Measurements from ENCODE around the gene CXorf38. TPM values are rescaled to one million over a fixed set of nuclear protein-coding genes. Genes with fewer than 3 reads are reported as not detected.

CXorf38 gene
- total RNA-seq, 1 experiment from 2014 or later: 10.5 TPM

- Histone ChIP-seq H3K27ac (ENCODE audit: insufficient read length, low read depth, low read length) (no peak overlapping the region), H4K91ac (ENCODE audit: insufficient read length, low read depth, low read length) (no peak overlapping the region)
- TF ChIP-seq CTCF (conservative IDR thresholded peaks at IDR 0.05): no peak
Observed at GRCh38 chrX:40581336-40581920, 65.9 kb downstream of the CXorf38 start.

More at GRCh38 chrX:40581336-40581920, 65.9 kb downstream of the CXorf38 start:
- H4K5ac ChIP-seq (ENCODE audit: insufficient read length, low read depth, low read length): no peak overlapping the region
- H2BK15ac ChIP-seq (ENCODE audit: low read depth, low read length): no peak overlapping the region
- Mint-ChIP-seq H3K36me3 (ENCODE audit: insufficient read depth in 1 of 3, low read depth in 3 of 3) (peaks cover 0 to 4% (median 0%) of the 10 kb centered on the region in 3 experiments; a peak in 3 of 7 replicates), H3K4me3 (peak overlapping the region; percentile 78 to 83), H3K27me3 (ENCODE audit: low read depth) (peaks cover 2% of the 10 kb centered on the region), H3K27ac (no peak overlapping the region), H3K4me1 (peaks cover 7 to 10% of the 10 kb centered on the region in 2 experiments; a peak in 3 of 4 replicates), H3K9me3 (peaks cover 61 to 64% of the 10 kb centered on the region in 2 experiments)
- no peak overlapping the region for H3K4ac ChIP-seq (ENCODE audit: low read depth, low read length)
- peaks cover 4% of the 10 kb centered on the region for H3K23me2 ChIP-seq (ENCODE audit: insufficient read length, low read depth, low read length, poor library complexity, severe bottlenecking)
- no peak overlapping the region for H2BK20ac ChIP-seq (ENCODE audit: low read depth, low read length, poor library complexity, severe bottlenecking)
- H2BK120ac ChIP-seq (ENCODE audit: low read depth, low read length, poor library complexity, severe bottlenecking): no peak overlapping the region
- peak overlapping the region; percentile 4 for H3K9ac ChIP-seq (ENCODE audit: extremely low read depth, insufficient read length, low read length)
- no peaks in the 10 kb centered on the region for H3K9me3 ChIP-seq (ENCODE audit: control insufficient read depth, low read depth, low read length)
- no peaks in the 10 kb centered on the region for H3K4me1 ChIP-seq (ENCODE audit: insufficient read depth, low read length)
- no peak overlapping the region for H3T11ph ChIP-seq (ENCODE audit: low read length)
- peak overlapping the region; percentile 80 for H3K4me2 ChIP-seq (ENCODE audit: insufficient read depth, insufficient read length, low read length)
- H3K18ac ChIP-seq (ENCODE audit: insufficient read length, low read depth, low read length): no peak overlapping the region
- H3K56ac ChIP-seq (ENCODE audit: insufficient read length, low read depth, low read length): no peak overlapping the region
- WGBS (ENCODE audit: extremely low coverage, insufficient read length, low lambda C conversion rate): no CpG with 5 or more reads among the region's 15 CpGs
- H4K20me1 ChIP-seq (ENCODE audit: control insufficient read depth, insufficient read depth, insufficient read length): no peaks in the 10 kb centered on the region
- H2BK5ac ChIP-seq (ENCODE audit: insufficient read length, low read length): no peak overlapping the region
- DNase-seq: no peak
- no peak overlapping the region for H4K8ac ChIP-seq (replicated peaks; ENCODE audit: insufficient read length, low read depth, low read length)
- H2BK12ac ChIP-seq (ENCODE audit: insufficient read length, low read depth, low read length): no peak overlapping the region
- no peak overlapping the region for H2AFZ ChIP-seq (ENCODE audit: low read length)
- no peak overlapping the region for H3K23ac ChIP-seq (ENCODE audit: insufficient read length, low read depth, low read length)
- no peaks in the 10 kb centered on the region for H3K27me3 ChIP-seq (ENCODE audit: insufficient read depth, low read length)
- peaks cover 6% of the 10 kb centered on the region for H3K79me1 ChIP-seq (ENCODE audit: insufficient read depth, low read depth, low read length, poor library complexity, severe bottlenecking)
- peaks cover 10% of the 10 kb centered on the region; the same call in 1 of the 2 replicates for H3K79me2 ChIP-seq (ENCODE audit: insufficient read depth, low read length)
- H2AK5ac ChIP-seq (ENCODE audit: insufficient read length, low read length): no peak overlapping the region
- no peak overlapping the region for H3K14ac ChIP-seq (ENCODE audit: insufficient read depth, low read length)
